HepG2 (cell line): ENCODE measurements around the gene ZFR2.

ENCODE experiments used
- CREB1 ChIP-seq, 2 experiments: fragments of 450-650 bp in 1 of 2; IDR thresholded peaks; 2 replicates each; pipeline ENCODE4 v1.6.1; 2016 to 2017; ENCODE audit warnings: control low read depth in 1 of 2, mild to moderate bottlenecking in 1 of 2, missing compliant biosample characterization in 1 of 2, missing genetic modification characterization in 1 of 2
- HNRNPH1 ChIP-seq: fragments of 200-400 bp; formaldehyde crosslinking; optimal IDR thresholded peaks from 2 replicates; pipeline ENCODE3; 2017; ENCODE audit warnings: mild to moderate bottlenecking, low read depth, low read length
- POLR2A ChIP-seq, 2 experiments: IDR thresholded peaks; 2 replicates each; pipeline ENCODE4 v1.6.1; 2011; ENCODE audit warnings: low read depth in 2 of 2, low read length in 2 of 2, mild to moderate bottlenecking in 1 of 2, moderate library complexity in 1 of 2; ENCODE audit not compliant: insufficient read depth in 1 of 2
- RELA ChIP-seq: sonication (generic); formaldehyde crosslinking; IDR thresholded peaks from 2 replicates; pipeline ENCODE4 v1.4.0; 2020; ENCODE audit warnings: missing genetic modification reagents
- SMAD1 ChIP-seq: sonication (generic); formaldehyde crosslinking; IDR thresholded peaks from 2 replicates; pipeline ENCODE4 v1.4.0; 2020; ENCODE audit warnings: missing genetic modification reagents, low read depth, mild to moderate bottlenecking, borderline replicate concordance
- SP4 ChIP-seq: sonication (generic); formaldehyde crosslinking; IDR thresholded peaks from 2 replicates; pipeline ENCODE4 v1.8.1; 2023; ENCODE audit warnings: mild to moderate bottlenecking, missing genetic modification reagents
- XRCC5 ChIP-seq: fragments of 200-400 bp; formaldehyde crosslinking; optimal IDR thresholded peaks from 2 replicates; pipeline ENCODE3; 2017; ENCODE audit warnings: mild to moderate bottlenecking, low read length
- ZKSCAN1 ChIP-seq: fragments of 150-350 bp; IDR thresholded peaks from 2 replicates; pipeline ENCODE4 v1.6.1; 2014; ENCODE audit warnings: low read length

- TF ChIP-seq POLR2A (IDR thresholded peaks at IDR 0.05; ENCODE audit: insufficient read depth in 1 of 2, low read depth in 2 of 2, low read length in 2 of 2) (no peak), HNRNPH1 (no peak), SP4 (CRISPR knock-in tag) (no peak), RELA (CRISPR knock-in tag) (no peak), SMAD1 (no peak), XRCC5 (no peak), ZKSCAN1 (no peak), CREB1 (IDR thresholded peaks at IDR 0.05) (no peak), CREB1 (CRISPR knock-in tag; IDR thresholded peaks at IDR 0.05) (no peak)
Observed at GRCh38 chr19:3873151-3873550, 4.3 kb upstream of the ZFR2 start.
